NCI-H226 (cell line): Measurements from ENCODE around the gene GNA14.
A peak's percentile ranks its signal among the peaks of the same experiment; 100 is the strongest.
"Not testable (repeated sequence)": the region's sequence is repeated elsewhere in the genome, so short reads cannot be mapped to it uniquely, and the experiment has no call there.

Experiments
- DNase-seq: peaks from one replicate; pipeline ENCODE4 v3.0.0-alpha.2; 2015

The GNA14 gene

DNA sequence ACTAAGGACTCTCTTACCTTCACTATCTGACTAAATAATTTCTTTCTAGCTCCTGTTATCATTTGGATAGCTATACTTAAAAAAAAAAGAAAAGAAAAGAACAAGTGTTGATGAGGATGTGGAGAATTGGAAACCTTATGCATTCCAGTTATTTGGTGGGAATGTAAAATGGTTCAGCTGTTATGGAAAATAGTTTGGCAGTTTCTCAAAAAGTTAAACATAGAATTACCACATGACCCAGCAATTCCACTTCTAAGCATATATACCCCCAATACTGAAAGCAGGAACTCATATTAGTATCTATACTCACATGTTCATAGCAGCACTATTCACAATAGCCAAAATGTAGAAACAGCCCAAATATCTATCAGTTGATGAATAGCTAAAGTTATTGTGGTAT, 61.1 kb downstream of the GNA14 start:
- DNase-seq = no peak

GRCh38 chr9:77586591-77586990, 61.5 kb downstream of the GNA14 start:
- DNase-seq = no peak

- peak; percentile 16 for DNase-seq
Measured at GRCh38 chr9:77585335-77585786, 62.8 kb downstream of the GNA14 start.

DNA sequence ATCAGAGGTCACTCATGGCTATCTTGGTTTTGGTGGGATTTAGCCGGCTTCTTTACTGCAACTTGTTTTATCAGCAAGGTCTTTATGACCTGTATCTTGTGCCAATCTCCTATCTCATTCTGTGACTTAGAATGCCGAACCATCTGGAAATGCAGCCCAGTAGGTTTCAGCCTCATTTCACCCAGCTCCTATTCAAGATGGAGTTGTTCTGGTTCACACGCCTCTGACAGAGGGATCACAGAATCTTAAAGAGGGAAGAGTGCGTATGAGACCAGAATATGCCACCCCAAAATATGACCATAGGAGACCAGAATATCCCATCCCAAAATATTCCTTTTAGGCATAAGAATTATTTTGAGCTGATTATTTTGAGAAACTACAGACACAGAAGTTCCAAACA, 63.2 kb downstream of the GNA14 start:
- DNase-seq = not testable (repeated sequence)

DNA sequence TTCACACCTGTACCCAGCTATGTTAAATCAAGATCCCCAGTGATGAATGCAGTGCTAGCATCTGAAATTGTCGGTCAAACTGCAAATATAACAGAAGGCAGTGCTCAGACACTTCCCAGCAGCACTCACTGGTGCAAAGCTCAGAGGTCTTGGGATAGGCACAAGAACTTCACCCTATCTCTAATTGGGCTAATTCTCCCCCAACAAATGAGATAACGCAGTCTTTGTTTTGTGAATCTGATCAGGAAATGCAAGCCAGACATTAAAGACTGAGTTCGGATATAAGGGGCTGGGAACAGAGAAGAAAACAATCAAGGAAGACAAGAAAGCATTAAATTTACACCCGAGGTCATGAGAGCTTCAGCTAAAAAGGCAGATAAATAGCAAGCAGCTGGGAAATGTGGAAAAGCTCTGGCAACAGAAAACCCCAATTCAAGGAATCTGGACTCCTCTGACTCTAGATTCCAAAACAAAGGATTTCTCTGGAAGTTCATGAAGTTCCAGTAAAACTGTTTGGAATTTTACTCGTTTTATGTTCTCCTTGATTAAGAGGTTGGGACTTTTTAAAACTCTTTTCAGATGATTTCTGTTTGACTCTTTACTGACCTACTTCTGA, 65.1 kb downstream of the GNA14 start:
- no peak for DNase-seq

DNA sequence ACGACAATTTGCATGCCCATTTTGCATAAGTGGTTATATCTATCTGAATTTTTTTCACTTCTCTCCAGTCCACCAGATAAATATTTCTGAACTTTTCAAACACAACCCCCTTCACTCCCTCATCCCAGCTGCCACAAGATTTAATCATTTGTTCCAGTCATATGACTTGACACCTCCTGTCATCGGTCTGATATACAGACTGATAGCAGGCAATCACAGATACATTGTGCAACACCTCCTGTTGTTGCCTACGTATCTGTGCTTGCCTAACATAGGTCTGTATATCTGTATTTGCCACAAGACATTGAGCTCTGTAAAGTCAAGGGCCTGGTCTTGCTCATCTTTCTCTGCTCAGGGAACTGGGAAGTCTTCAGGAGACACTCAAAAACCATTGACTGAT, 65.6 kb downstream of the GNA14 start:
- DNase-seq = no peak

DNA sequence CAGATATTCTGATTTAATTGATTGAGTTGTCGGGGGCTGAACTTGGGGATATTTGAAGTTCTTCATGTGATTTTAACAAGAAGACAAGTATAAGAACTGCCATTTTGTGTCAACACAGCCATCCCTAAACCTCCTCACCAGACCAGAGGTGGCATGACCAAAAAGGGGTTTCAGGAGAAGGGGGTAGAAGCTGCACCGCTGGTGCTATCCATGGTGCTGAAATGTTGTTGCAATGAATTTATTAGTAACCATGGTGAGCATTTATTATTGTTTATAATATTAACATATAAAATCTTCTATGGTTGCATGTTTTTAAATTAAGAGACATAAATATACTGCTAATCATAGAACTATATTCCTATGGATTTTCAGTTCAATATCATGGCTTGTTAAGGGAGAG, 72.3 kb downstream of the GNA14 start:
- DNase-seq = no peak

DNA sequence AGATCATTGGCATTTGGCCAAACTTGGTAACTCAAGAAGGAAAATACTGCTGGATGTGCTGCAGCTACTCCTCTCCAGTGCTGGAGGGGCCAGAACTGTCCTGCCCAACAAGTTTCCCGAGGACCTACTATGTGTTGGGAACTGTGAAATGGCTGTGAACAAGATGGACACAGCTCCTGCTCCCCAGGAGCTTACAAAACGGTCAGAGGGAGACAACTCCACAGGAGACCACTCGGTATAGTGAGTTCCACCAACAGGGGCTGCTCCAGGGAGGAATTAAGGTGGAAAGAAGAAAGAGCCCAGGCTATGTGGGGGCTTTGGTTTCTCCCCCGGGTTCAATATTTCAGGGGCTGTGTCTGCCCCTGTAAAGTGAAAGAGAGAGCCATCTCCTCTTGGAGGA, 78.8 kb downstream of the GNA14 start:
- no peak for DNase-seq

DNA sequence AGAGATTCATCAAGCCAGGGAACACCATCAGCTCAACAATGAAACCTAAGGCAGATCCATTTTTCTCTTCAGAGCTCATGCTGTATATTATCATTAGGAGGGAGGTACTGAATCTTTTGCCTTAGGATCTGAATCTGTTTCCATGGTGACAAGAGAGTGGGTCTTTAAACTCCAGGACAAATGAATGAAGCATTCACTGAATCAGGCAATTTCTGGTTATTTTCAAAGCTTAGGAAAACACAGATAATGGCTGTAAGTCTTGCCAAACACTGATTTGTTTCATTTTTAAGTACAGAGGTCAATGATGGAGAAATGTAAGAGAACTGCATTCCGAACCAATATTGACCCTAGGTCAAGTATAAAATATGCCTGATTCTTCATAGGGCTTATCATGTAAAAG, 84.9 kb downstream of the GNA14 start:
- no peak for DNase-seq

GRCh38 chr9:77562019-77562748, 85.9 kb downstream of the GNA14 start:
- DNase-seq = no peak

DNA sequence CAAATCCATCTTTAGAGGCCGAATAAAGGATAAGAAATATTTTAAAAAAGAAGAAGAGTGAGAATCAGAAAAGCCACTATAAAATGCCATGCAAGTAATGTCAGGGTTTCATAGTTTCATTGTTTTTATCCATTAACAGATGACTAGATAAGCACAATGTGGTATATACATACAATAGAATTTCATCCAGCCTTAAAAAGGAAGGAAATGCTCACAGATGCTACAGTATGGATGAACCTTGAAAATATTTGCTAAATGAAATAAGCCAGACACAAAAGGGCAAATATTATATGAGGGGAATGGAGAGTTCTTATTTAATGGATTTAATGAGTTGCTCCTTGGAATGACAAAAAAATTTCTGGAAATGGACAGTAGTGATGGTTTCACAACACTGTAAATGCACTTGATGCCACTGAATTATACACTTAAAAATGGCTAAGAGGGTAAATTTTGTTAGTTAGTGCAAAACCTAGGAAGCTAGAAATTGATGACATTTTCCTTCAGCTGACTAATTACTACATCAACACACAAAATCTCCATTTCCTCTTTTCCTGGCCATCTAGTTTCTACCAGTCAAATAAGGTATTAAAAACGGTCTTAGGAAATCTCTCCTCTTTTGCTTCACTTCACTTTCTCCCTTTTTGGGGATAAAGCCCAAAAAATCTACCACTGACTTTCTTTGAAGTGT, 86.6 kb downstream of the GNA14 start:
- DNase-seq = no peak

GRCh38 chr9:77556396-77556795, 91.7 kb downstream of the GNA14 start:
- no peak for DNase-seq

GRCh38 chr9:77554586-77555105, 93.5 kb downstream of the GNA14 start:
- DNase-seq = no peak

GRCh38 chr9:77547106-77547730, 100.9 kb downstream of the GNA14 start:
- DNase-seq = no peak

DNA sequence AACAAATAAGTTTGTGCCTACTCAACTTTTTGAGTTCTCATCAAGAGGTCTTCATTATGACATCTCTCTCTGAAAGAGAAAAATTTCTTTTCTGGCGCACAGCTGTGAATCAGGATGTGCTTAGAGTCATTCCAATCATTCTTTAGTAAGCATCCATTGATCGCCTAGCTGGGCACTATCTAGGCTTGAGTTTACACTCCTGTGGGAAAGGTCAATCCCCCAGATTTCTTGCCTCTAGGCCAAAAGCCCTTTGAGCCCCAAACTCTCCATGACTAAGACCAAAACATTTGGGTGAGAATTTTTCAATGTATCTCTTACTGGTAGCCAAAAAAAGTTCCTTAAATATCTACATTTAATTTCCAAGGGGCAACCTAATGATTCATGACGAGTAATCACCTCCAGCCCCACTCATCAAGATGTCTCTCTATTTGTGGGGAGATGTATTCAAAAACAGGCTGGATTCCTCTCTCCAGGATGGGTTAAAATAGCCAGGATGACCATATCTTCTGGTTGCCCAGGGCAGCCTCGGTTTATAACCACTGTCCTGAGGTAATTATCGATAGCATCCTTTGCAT, 101.7 kb downstream of the GNA14 start:
- DNase-seq = peak; percentile 6

DNA sequence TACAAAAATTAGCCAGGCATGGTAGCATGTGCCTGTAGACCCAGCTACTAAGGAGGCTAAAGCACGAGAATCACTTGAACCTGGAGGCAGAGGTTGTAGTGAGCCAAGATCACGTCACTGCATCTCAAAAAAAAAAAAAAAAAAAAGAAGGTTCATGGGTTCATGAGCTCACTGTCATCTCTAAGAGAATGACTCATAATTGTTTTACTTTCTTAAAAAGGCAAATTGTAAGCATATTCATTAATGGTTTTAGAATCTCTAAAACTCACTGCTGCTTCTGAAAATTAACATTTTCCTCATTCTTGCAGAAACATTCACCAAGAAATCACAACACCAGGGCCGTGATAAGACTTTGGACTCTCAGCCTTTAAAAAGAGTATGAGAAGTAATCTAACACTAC, 103.6 kb downstream of the GNA14 start:
- DNase-seq = no peak

GRCh38 chr9:77543131-77543822, 104.8 kb downstream of the GNA14 start:
- DNase-seq = no peak

DNA sequence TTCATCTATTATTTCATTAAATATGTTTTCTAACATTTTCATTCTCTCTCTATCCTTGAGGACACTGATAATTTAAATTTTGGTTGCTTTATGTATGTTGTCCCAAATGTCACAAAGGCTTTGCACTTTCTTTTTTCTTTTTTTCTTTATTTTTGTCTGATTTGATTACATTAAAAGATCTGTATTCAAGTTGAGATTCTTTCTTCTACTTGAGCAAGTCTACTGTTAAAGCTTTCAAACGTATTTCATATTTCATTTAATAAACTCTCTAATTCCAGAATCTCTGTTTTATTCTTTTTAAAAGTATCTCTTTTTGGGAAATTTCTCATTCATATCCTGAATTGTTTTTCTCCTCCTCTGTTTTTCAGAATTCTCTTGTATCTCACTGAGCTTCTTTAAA, 106.5 kb downstream of the GNA14 start:
- DNase-seq = no peak

DNA sequence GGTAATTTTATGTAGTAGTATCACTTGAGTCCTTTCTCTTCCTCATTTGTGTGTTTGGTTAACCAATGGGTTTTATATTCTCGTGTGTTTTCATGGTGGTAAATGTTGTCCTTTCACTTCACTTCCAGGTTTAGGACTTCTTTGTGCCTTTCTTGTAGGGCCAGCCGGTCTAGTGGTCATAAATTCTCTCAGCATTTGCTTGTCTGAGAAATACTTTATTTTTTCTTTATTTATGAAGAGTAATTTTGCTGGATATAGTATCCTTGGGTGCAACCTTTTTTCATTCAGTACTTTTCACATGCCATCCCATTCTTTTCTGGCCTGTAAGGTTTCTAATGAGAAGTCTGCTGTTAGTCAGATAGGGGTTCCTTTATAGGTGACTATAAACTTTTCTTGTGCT, 107.1 kb downstream of the GNA14 start:
- no peak for DNase-seq

GRCh38 chr9:77534376-77535057, 113.6 kb downstream of the GNA14 start:
- DNase-seq = no peak

DNA sequence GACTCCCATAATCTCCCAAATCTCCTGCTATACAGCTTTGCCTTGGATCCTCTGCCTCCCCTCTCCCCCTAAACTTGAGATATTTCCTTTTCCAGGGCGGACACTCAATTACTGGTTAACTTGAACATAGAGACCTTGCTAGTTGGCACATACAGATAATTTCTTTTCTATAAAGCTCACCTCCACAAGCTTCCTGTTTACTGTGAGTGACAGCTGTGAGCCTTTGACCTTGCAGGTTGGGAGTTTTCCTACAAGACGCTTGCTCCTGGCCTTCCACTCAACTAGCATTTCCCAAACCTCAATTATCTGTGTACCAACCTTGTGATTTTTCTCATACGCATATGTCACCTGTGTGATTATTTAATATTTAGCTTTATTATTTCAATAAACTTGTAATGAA, 114.5 kb downstream of the GNA14 start:
- no peak for DNase-seq

- no peak for DNase-seq
Measured at GRCh38 chr9:77532607-77533006, 115.5 kb downstream of the GNA14 start.
